Stomach (tissue), 4 donors: ENCODE measurements around the gene PTTG1IP2.

ENCODE experiments used
- EP300 ChIP-seq: sonication (generic); formaldehyde crosslinking; IDR thresholded peaks from one replicate; pipeline ENCODE4 v1.6.1; 2017; ENCODE audit warnings: antibody characterized with exemption
- POLR2A ChIP-seq, 4 donors: fragments of 450-650 bp; IDR thresholded peaks; one replicate each; pipeline ENCODE4 v1.6.1; 2016; ENCODE audit warnings: antibody characterized with exemption in 4 of 4, control low read depth in 2 of 4, mild to moderate bottlenecking in 1 of 4, moderate library complexity in 1 of 4
- TF ChIP-seq, protein P1 (sequence below), 7 experiments: fragments of 450-650 bp in 4 of 7; fragments of 200-600 bp in 3 of 7; sonication (generic) in 3 of 7; IDR thresholded peaks; one replicate each; pipeline ENCODE4 v1.5.1; 2016 to 2019; ENCODE audit warnings: antibody characterized with exemption in 7 of 7, control low read depth in 2 of 7, mild to moderate bottlenecking in 1 of 7

DNA sequence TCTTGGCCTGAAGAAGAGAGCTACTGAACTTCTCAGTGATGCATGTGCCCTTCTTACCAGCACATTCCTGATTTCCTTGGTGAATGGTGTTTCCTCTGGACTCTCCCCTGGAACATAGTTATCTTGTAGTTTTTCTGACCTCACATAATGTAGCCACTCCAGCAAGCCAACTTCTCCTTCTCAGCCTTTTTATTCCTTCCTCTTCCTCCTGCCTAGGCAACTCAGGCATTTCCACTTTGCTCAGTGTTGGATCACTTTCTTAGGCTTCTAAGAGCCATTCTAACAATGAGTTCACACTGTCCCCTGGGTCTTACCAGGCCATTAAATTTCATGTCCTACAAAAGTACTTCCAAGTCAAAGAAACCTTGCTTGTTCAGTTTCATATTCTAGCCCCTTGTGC, 3.6 kb upstream of the PTTG1IP2 start:
- TF ChIP-seq POLR2A (IDR thresholded peaks at IDR 0.05) = no peak
- TF ChIP-seq, protein P1, sequence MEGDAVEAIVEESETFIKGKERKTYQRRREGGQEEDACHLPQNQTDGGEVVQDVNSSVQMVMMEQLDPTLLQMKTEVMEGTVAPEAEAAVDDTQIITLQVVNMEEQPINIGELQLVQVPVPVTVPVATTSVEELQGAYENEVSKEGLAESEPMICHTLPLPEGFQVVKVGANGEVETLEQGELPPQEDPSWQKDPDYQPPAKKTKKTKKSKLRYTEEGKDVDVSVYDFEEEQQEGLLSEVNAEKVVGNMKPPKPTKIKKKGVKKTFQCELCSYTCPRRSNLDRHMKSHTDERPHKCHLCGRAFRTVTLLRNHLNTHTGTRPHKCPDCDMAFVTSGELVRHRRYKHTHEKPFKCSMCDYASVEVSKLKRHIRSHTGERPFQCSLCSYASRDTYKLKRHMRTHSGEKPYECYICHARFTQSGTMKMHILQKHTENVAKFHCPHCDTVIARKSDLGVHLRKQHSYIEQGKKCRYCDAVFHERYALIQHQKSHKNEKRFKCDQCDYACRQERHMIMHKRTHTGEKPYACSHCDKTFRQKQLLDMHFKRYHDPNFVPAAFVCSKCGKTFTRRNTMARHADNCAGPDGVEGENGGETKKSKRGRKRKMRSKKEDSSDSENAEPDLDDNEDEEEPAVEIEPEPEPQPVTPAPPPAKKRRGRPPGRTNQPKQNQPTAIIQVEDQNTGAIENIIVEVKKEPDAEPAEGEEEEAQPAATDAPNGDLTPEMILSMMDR (IDR thresholded peaks at IDR 0.05) = no peak
- no peak for TF ChIP-seq EP300
